ENCODE measurements around the gene BOLA2B. TPM values are rescaled to one million over a fixed set of nuclear protein-coding genes. Genes with fewer than 3 reads are reported as not detected.
"Not testable (repeated sequence)": the region's sequence is repeated elsewhere in the genome, so short reads cannot be mapped to it uniquely, and the experiment has no call there.

The BOLA2B gene
- total RNA-seq: 100 to 1,000 TPM; 206 to 410 TPM

DNA sequence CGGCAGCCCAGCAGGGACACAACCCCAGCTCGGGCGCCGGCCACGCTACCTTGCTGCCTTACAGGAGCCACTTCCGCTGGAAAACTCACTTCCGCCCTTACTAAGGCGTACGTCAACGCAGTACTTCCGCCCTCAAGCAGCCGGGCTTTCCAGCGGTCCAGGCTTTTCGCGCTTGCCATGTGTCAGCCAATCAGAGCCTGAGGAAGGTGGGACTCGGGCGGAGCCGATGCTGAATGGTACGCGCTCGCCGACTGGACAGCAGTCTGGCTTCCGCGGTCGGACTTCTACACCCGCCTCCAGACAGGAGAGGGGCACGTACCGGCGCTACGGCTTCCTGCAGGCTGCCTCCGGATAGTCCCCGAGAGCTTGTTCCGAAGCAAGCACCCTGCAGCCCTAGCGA is at the start of gene BOLA2B, which contains the start of gene SLX1A:
BOLA2B (minus strand) TSS at position 52 of the 400 bp plus-strand sequence. CDS start 71 bp downstream, outside the sequence.
SLX1A (plus strand) TSS at position 261 of the 400 bp plus-strand sequence. CDS start 210 bp downstream, outside the sequence.
- not testable (repeated sequence) for H3K9me3 Mint-ChIP-seq; H3K27me3 Mint-ChIP-seq; H3K4me1 Mint-ChIP-seq (ENCODE audit: low read depth in 2 of 2); H3K27ac Mint-ChIP-seq; DNase-seq (ENCODE audit: low spot score); H3K4me3 Mint-ChIP-seq; H3K36me3 Mint-ChIP-seq
- ATAC-seq: peak; percentile 94 to 95

DNA sequence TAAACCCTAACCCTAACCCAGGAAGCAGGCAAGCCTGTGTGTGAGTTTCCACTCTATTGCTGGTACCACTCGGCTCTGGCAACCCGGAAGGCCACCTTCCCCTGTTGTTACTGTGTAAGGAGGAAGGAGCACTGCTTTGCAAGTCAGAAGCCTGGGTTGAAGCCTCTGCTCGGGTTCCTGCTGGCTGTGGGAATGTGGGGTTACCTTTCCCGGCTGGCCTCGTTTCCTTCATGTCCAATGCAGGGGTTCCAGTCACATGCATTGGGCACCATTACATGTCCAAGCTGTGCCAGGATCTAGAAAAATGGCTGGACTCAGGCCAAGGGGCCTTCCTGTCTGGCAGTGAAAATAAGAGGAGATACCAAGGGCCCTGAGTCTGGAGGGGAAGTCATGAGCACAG is 23.6 kb upstream of the BOLA2B start:
- H3K4me3 Mint-ChIP-seq; H3K9me3 Mint-ChIP-seq; H3K27me3 Mint-ChIP-seq; H3K27ac Mint-ChIP-seq; DNase-seq (ENCODE audit: low spot score); H3K4me1 Mint-ChIP-seq (ENCODE audit: low read depth in 2 of 2); ATAC-seq; H3K36me3 Mint-ChIP-seq: not testable (repeated sequence)

DNA sequence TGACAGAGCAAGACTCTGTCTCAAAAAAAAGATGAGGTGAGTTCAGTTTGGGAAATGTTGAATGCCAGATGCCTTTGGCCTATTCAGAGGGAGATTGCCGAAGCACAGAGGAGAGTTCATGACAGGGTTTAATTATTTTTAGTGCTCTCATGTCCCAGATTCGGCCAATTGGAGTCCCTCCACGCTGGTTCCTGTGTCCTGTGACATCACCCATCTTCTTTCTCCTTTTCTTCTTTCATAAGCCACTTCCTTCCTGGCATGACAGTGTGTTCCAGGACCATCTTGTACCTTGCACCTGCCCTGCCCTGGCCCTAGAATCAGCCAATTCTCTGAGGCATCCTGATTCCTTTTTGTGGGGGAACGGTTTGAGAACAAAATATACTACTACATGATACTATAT is 17.9 kb upstream of the BOLA2B start:
- H3K27ac Mint-ChIP-seq; H3K36me3 Mint-ChIP-seq; DNase-seq (ENCODE audit: low spot score); H3K27me3 Mint-ChIP-seq; H3K9me3 Mint-ChIP-seq; H3K4me3 Mint-ChIP-seq; H3K4me1 Mint-ChIP-seq (ENCODE audit: low read depth in 2 of 2): not testable (repeated sequence)
- peak; percentile 34 to 66 for ATAC-seq

DNA sequence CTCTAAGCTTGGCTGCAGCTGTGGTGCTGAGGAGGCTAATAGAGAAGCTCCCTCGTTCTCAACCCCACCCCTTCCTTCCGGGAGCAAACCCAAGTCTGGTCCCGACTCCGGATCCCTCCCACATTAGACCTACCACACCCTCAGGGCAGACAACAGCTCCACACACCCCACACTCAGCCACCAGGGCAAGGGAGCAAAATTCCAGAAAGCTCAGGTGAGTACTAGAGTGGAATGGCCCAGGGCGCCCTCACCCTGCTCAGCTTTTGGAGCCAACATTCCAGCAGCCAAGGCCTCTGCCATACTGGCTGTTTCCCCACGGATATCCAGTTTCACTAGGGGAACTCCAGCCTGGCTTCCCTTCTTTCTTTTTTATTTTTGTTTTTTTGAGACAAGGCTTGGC is 15.6 kb upstream of the BOLA2B start:
- H3K4me3 Mint-ChIP-seq; DNase-seq (ENCODE audit: low spot score); ATAC-seq: not testable (repeated sequence)

DNA sequence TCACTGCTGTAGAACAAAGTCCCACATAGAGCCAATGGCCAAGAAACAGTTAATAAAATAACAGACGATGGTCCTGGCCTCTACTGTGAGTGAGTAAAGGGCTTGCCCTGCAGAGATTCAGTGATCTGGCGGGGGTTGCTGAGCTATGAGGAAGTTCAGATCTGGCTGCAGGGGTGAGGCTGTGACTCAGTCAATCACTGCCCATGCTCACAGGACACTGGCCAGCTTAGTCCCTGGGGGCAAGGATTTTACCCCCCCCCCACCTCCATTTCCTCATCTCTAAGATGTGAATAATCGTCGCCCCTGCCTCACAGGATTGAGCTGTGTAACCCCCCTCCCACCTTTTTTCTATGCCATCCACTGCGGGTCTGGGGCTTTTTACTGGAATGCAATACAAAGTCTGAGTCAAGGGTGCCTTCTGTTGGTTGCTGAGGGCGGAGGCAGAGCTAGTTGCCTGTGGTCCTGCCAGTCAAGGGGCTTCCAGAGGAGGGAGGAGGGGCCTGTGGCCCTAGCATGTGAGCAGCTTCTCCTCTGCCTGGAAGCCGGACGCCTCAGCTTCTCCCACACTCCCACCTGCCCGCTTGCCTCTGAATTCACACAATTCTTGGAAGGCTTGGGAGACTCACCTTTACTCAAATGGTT is 13.7 kb upstream of the BOLA2B start:
- not testable (repeated sequence) for H3K27ac Mint-ChIP-seq; H3K27me3 Mint-ChIP-seq; H3K9me3 Mint-ChIP-seq; ATAC-seq; H3K4me3 Mint-ChIP-seq; DNase-seq (ENCODE audit: low spot score); H3K4me1 Mint-ChIP-seq (ENCODE audit: low read depth in 2 of 2); H3K36me3 Mint-ChIP-seq

More for the DNA sequence above, 15.6 kb upstream of the BOLA2B start:
- H3K27me3 Mint-ChIP-seq; H3K36me3 Mint-ChIP-seq; H3K4me1 Mint-ChIP-seq (ENCODE audit: low read depth in 2 of 2); H3K9me3 Mint-ChIP-seq; H3K27ac Mint-ChIP-seq: not testable (repeated sequence)

DNA sequence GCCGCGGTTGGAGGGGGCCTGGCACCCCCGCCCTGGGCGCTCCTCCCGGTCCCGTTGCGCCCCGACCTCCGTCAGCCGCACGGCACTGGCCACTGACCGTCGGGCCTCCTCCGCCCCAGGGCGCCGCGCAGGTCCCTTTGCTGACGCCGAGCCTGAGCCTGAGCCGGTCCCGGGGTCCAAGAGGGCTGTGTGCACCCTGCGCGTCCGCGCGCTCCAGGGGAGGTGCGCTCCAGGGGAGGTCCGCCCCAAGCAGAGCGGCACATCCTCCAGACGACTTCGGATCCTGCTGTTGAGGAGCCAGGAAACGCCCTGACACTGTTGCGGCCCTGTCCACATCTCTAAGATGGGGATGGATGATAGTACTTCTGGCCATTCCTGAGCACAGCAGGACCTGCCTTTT is 12.8 kb upstream of the BOLA2B start:
- H3K36me3 Mint-ChIP-seq; H3K9me3 Mint-ChIP-seq; H3K27ac Mint-ChIP-seq; H3K4me3 Mint-ChIP-seq; H3K27me3 Mint-ChIP-seq; DNase-seq (ENCODE audit: low spot score); H3K4me1 Mint-ChIP-seq (ENCODE audit: low read depth in 2 of 2): not testable (repeated sequence)
- peak; percentile 66 to 72 for ATAC-seq

DNA sequence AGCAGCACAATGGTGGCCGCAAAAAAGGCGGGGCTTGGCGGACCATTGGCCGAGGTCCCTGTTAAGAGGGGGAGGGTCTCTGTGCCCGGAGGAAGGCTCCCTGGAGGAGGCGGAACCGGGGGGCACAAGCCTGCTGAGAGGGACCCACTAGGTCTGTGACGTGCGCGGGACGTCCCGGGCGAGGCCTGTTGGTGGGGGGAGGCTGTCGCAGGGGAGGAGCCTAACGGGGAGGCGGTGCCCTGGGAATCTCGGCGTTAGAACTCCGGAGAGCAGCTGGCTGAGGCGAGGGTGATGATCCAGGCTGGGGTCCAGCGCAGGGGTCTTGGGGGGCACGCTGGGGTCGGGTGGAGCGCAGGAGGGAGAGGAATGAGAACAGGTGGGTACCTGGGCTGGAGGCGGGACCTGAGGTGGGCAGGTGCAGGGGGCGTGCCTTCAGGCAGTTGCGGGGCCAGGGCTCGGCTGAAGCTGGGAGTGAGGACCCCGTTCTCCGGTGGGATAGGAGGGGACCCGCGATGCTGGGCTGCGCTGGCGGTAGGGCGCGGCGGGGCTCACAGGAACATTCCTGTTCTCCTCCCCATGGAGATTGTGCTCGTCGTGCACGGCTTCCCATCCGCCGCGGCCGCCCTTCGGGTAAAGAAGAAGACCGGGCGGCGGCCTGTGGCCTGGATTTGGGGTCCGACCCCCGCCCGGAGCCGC is 12.2 kb upstream of the BOLA2B start:
- not testable (repeated sequence) for H3K27ac Mint-ChIP-seq; H3K4me1 Mint-ChIP-seq (ENCODE audit: low read depth in 2 of 2); H3K27me3 Mint-ChIP-seq; H3K9me3 Mint-ChIP-seq; H3K4me3 Mint-ChIP-seq; H3K36me3 Mint-ChIP-seq
- ATAC-seq (peak; percentile 61 to 77), DNase-seq (ENCODE audit: low spot score) (peak; percentile 39)

DNA sequence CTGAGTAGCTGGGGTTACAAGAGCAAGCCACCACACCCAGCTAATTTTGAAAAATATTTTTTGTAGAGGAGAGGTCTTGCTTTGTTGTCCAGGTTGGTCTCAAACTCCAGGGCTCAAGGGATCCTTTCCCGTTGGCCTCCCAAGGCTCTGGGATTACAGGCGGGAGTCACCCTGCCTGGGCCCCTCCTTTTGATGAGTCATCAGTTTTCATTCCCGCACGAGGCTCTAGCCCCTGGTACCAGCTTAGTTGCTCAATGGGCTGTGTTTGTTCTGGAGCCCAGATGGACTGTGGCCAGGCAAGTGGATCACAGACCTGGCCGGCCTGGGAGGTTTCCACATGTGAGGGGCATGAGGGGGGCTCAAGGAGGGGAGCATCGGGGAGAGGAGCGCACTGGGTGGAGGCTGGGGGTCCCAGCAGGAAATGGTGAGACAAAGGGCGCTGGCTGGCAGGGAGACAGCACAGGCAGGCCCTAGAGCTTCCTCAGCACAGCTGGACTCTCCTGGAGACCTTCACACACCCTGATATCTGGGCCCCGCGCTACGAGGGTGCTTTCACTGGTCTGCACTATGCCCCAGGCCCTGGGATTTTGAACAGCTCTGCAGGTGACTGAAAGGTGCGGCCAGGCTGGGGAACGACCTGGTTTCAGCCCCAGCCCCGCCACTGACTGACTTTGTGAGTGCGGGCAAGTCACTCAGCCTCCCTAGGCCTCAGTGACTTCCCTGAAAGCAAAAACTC is 6.3 kb upstream of the BOLA2B start:
- not testable (repeated sequence) for H3K9me3 Mint-ChIP-seq; DNase-seq (ENCODE audit: low spot score); H3K36me3 Mint-ChIP-seq; H3K27ac Mint-ChIP-seq; H3K4me3 Mint-ChIP-seq; H3K4me1 Mint-ChIP-seq (ENCODE audit: low read depth in 2 of 2); ATAC-seq; H3K27me3 Mint-ChIP-seq

DNA sequence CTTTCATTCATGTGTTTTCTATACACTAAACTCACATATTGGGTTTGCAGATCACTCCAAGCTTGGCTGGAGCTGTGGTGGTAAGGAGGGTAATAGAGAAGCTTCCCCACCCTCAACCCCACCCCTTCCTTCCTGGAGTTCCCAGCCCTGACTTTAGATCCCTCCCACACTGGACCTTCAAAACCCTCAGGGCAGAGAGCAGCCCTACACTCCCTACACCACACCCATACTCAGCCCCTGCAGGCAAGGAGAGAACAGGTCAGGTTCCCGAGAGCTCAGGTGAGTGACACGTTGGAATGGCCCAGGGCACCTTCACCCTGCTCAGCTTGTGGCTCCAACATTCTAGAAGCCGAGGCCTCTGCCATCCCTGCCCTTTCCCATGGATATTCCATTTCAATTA is 5.6 kb upstream of the BOLA2B start, which contains the start of gene SULT1A3:
SULT1A3 (plus strand) TSS at position 207 of the 400 bp plus-strand sequence. CDS start 1,474 bp downstream, outside the sequence.
- H3K36me3 Mint-ChIP-seq; H3K9me3 Mint-ChIP-seq; H3K27me3 Mint-ChIP-seq; H3K4me3 Mint-ChIP-seq; DNase-seq (ENCODE audit: low spot score); ATAC-seq; H3K27ac Mint-ChIP-seq; H3K4me1 Mint-ChIP-seq (ENCODE audit: low read depth in 2 of 2): not testable (repeated sequence)

DNA sequence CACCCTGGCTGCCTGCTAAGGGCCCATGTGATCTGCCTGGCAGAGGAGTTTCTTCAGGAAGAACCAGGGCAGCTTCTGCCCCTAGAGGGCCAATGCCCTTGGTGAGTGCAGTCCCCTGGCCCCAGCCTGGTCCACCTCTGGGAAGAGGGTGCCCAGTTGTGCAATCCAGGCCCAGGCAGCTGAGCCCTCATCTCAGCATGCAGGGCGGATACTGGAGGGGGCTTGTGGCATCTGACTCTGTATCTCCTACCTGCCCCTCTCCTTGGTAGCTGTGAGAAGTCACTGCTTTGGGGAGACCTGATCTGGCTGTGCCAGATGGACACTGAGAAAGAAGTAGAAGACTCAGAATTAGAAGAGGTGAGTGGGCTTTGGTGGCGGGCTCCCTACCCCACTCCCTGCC is 3.5 kb upstream of the BOLA2B start:
- not testable (repeated sequence) for H3K36me3 Mint-ChIP-seq; DNase-seq (ENCODE audit: low spot score); H3K9me3 Mint-ChIP-seq; ATAC-seq; H3K4me1 Mint-ChIP-seq (ENCODE audit: low read depth in 2 of 2); H3K27ac Mint-ChIP-seq; H3K27me3 Mint-ChIP-seq; H3K4me3 Mint-ChIP-seq

DNA sequence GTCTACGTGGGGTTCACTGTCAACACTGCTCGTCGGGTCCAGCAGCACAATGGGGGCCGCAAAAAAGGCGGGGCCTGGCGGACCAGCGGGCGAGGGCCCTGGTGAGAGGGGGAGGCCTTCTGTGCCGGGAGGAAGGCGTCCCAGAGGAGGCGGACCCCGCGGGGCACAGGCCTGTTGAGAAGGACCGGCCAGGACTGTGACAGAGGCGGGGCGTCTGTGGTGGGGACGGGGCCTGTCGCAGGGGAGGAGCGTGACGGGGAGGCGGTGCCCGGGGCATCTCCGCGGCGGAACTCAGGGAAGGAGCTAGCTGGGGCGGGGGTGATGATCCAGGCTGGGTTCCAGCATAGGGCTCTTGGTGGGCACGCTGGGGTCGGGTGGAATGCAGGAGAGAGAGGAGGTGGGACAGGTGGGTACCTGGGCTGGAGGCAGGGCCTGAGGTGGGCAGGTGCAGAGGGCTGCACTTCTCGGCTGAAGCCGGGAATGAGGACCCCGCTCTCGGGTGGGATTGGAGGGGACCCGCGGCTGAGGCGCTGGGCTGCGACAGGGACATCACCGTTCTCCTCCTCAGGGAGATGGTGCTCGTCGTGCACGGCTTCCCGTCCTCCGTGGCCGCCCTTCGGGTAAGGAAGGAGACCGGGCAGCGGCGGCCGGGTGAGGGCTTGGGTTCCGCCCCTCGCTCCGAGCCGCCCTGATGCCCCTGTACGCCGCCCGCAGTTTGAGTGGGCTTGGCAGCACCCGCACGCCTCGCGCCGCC is 883 bp upstream of the BOLA2B start:
- DNase-seq (ENCODE audit: low spot score); H3K27ac Mint-ChIP-seq; H3K4me1 Mint-ChIP-seq (ENCODE audit: low read depth in 2 of 2); H3K27me3 Mint-ChIP-seq; H3K9me3 Mint-ChIP-seq; H3K36me3 Mint-ChIP-seq; H3K4me3 Mint-ChIP-seq: not testable (repeated sequence)
- ATAC-seq: peak; percentile 89 to 91

DNA sequence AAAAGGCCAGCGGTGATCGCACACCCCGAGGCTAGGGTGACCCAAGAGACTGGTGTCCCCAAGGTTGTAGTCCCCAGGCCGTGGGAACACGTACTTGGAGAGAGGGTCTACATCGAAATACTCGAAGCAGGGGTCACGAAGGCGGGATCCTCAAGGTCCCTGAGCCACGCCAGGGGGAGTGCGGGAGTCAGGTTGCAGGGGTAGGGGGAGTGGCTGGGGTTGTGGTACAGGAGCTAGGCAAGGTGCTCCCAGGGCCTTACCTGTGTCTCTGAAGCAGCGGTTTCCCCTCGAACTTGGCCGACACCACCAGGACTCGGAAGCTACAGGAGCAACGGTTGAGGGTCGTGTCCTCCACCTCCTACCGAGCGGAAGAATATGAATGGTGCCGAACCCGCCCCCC is 368 bp downstream of the BOLA2B start:
- H3K27me3 Mint-ChIP-seq; H3K27ac Mint-ChIP-seq; DNase-seq (ENCODE audit: low spot score); H3K36me3 Mint-ChIP-seq; H3K9me3 Mint-ChIP-seq; H3K4me1 Mint-ChIP-seq (ENCODE audit: low read depth in 2 of 2); H3K4me3 Mint-ChIP-seq: not testable (repeated sequence)
- peak; percentile 1 to 4 for ATAC-seq

DNA sequence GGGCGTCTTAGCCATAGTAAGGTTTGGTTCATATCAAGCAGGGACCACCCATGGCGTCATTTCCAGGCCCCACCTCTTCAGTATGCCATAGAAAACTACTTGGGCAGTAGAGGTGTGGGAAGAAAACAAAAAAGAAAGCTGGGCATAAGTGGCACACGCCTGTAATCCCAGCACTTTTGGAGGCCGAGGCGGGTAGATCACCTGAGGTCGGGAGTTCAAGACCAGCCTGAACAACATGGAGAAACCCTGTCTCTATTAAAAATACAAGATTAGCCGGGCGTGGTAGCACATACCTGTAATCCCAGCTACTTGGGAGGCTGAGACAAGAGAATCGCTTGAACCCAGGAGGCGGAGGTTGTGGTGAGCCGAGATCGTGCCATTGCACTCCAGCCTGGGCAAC is 2.3 kb downstream of the BOLA2B start:
- ATAC-seq; H3K36me3 Mint-ChIP-seq; H3K27ac Mint-ChIP-seq; H3K4me3 Mint-ChIP-seq; H3K27me3 Mint-ChIP-seq; H3K9me3 Mint-ChIP-seq; DNase-seq (ENCODE audit: low spot score): not testable (repeated sequence)
- H3K4me1 Mint-ChIP-seq (ENCODE audit: low read depth in 2 of 2): peaks cover 9 to 11% of the 10 kb centered on the region in 2 donors

Data from natural killer cell treated with Interleukin-12 subunit alpha and Interleukin-12 subunit beta and Interleukin-15 and Interleukin-18, amount 100 ng/mL, for 72 hours (primary cell).